A673 (cell line): ENCODE measurements around the gene NLGN1. TPM values are rescaled to one million over a fixed set of nuclear protein-coding genes. Genes with fewer than 3 reads are reported as not detected.

ENCODE experiments used
- BruUV-seq: library from RNA; stranded (reverse); fragments of 400-500 nt; replicated peaks from 2 replicates; lab custom pipeline; 2021; lab: Mats Ljungman, UMichigan
- CTCF ChIA-PET: fragments of 300-600 bp; sonication (Branson Sonifier 250); formaldehyde crosslinking; loops from one replicate; lab custom pipeline; 2022; ENCODE audit warnings: antibody characterized with exemption; lab: Charles Lee
- POLR2A ChIA-PET: fragments of 300-600 bp; sonication (Branson Sonifier 250); formaldehyde crosslinking; loops from one replicate; lab custom pipeline; 2022; ENCODE audit warnings: antibody characterized with exemption; ENCODE audit not compliant: low non-redundant PET; lab: Charles Lee
- DNase-seq: peaks from one replicate; pipeline ENCODE4 v3.0.0-alpha.2; 2015; ENCODE audit warnings: low spot score
- H3K27ac ChIP-seq: fragments of 200-600 bp; sonication (generic); 2 replicates; pipeline ENCODE4 v1.5.1; 2016; ENCODE audit warnings: mixed run types, low read depth, mild to moderate bottlenecking, mixed read lengths, antibody characterized with exemption, low read length; ENCODE audit not compliant: poor library complexity, severe bottlenecking
- H3K27me3 ChIP-seq: fragments of 200-600 bp; sonication (generic); replicated peaks from 2 replicates; pipeline ENCODE4 v1.6.1; 2017; ENCODE audit warnings: mixed run types, low read depth, mild to moderate bottlenecking, mixed read lengths, antibody characterized with exemption, low read length; ENCODE audit not compliant: insufficient read depth, poor library complexity
- H3K36me3 ChIP-seq: fragments of 200-600 bp; sonication (generic); 2 replicates; pipeline ENCODE4 v1.6.1; 2016; ENCODE audit warnings: mixed run types, mild to moderate bottlenecking, mixed read lengths, antibody characterized with exemption, low read length; ENCODE audit not compliant: insufficient read depth, poor library complexity, severe bottlenecking
- H3K4me1 ChIP-seq: fragments of 200-600 bp; sonication (generic); 2 replicates; pipeline ENCODE4 v1.6.1; 2017; ENCODE audit warnings: mixed run types, mild to moderate bottlenecking, mixed read lengths, antibody characterized with exemption, low read length; ENCODE audit not compliant: insufficient read depth, poor library complexity, severe bottlenecking
- H3K4me3 ChIP-seq: fragments of 200-600 bp; sonication (generic); 2 replicates; pipeline ENCODE4 v1.5.1; 2016; ENCODE audit warnings: low read depth, mixed run types, mild to moderate bottlenecking, mixed read lengths, low read length; ENCODE audit not compliant: poor library complexity, severe bottlenecking
- H3K9me3 ChIP-seq: fragments of 200-600 bp; sonication (generic); 2 replicates; pipeline ENCODE4 v1.6.1; 2016; ENCODE audit warnings: mixed run types, low read depth, mild to moderate bottlenecking, mixed read lengths, antibody characterized with exemption, low read length; ENCODE audit not compliant: poor library complexity, severe bottlenecking
- EZH2 ChIP-seq: fragments of 200-600 bp; sonication (generic); IDR thresholded peaks from 2 replicates; pipeline ENCODE4 v1.6.1; 2017; ENCODE audit warnings: borderline replicate concordance, low read depth, mild to moderate bottlenecking, mixed read lengths, antibody characterized with exemption, low read length; ENCODE audit not compliant: poor library complexity, severe bottlenecking
- intact Hi-C: fragments of 100-400 bp; cut with micrococcal nuclease; formaldehyde crosslinking; loops from one replicate; pipeline ENCODE4 v1.10.0; 2022; ENCODE audit not compliant: unreplicated experiment
- total RNA-seq: library from RNA; stranded (reverse); gene quantifications from 2 replicates; pipeline ENCODE4 v1.2.3, GENCODE V29; 2021
- TF ChIP-seq, protein P1 (sequence below): fragments of 300-800, 200-600 bp; sonication (generic); conservative IDR thresholded peaks from 2 replicates; pipeline ENCODE4 v1.5.1; 2017; ENCODE audit warnings: low read depth, mild to moderate bottlenecking, antibody characterized with exemption, low read length, moderate library complexity, mixed read lengths

The NLGN1 gene
- total RNA-seq, 1 experiment from 2014 or later, result 0.39 TPM

DNA sequence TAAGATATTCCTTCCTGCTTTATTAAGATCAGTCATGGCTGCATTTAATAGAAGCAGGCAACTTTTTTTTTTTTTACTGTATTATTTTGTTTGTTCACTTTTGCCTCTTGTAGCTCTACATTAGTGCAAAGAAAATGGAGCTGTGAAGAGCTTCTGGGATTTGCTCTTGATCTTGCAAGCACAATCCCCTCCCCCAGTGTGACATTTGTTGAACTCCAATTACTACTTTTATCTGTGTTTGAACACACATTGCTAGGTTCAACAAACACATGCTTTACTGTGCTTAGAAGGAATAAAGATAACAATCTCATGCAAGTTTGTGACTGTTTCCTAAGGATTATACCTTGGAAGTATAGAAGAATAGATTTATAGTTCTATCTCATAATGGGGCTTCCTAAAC is 648.8 kb downstream of the NLGN1 start:
- no TSS peak for BruUV-seq
- CTCF ChIA-PET, result no interaction called here
- H3K36me3 ChIP-seq, result no peaks in the 10 kb centered on the region

DNA sequence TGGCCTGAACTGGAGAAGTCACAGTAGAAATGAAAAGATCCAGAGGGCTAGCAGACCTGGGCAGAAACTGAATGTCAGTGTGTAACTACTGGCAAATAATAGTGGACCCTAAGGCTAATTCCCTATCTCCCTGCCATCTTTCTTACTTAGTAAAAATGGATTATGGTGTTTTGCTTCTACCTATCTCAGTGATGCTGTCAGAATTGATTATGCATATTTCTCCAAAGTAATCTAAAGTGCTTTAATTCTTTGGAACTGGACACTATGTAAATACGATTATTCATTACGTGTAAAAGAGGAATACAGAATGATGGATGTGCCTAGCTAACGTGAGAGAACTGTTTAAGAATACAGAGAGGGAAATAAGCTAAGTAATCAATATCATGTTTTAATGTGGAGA is 651.9 kb downstream of the NLGN1 start:
- Histone ChIP-seq H3K4me3 (no peak overlapping the region), H3K27ac (no peak overlapping the region), H3K4me1 (no peaks in the 10 kb centered on the region), H3K36me3 (no peaks in the 10 kb centered on the region), H3K27me3 (no peaks in the 10 kb centered on the region), H3K9me3 (no peaks in the 10 kb centered on the region)
- no TSS peak for BruUV-seq
- DNase-seq, result no peak
- CTCF ChIA-PET, result no interaction called here
- POLR2A ChIA-PET, result no interaction called here
- TF ChIP-seq EZH2, result no peak
- TF ChIP-seq, protein P1, sequence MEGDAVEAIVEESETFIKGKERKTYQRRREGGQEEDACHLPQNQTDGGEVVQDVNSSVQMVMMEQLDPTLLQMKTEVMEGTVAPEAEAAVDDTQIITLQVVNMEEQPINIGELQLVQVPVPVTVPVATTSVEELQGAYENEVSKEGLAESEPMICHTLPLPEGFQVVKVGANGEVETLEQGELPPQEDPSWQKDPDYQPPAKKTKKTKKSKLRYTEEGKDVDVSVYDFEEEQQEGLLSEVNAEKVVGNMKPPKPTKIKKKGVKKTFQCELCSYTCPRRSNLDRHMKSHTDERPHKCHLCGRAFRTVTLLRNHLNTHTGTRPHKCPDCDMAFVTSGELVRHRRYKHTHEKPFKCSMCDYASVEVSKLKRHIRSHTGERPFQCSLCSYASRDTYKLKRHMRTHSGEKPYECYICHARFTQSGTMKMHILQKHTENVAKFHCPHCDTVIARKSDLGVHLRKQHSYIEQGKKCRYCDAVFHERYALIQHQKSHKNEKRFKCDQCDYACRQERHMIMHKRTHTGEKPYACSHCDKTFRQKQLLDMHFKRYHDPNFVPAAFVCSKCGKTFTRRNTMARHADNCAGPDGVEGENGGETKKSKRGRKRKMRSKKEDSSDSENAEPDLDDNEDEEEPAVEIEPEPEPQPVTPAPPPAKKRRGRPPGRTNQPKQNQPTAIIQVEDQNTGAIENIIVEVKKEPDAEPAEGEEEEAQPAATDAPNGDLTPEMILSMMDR, result no peak
- intact Hi-C loops, result no loop called here

More for the DNA sequence above, 648.8 kb downstream of the NLGN1 start:
- Histone ChIP-seq H3K9me3 (no peaks in the 10 kb centered on the region), H3K27ac (no peak overlapping the region), H3K4me3 (no peak overlapping the region), H3K4me1 (no peaks in the 10 kb centered on the region), H3K27me3 (no peaks in the 10 kb centered on the region)
- TF ChIP-seq, protein P1, result no peak
- TF ChIP-seq EZH2, result no peak
- intact Hi-C loops, result no loop called here
- no peak for DNase-seq
- POLR2A ChIA-PET, result no interaction called here

DNA sequence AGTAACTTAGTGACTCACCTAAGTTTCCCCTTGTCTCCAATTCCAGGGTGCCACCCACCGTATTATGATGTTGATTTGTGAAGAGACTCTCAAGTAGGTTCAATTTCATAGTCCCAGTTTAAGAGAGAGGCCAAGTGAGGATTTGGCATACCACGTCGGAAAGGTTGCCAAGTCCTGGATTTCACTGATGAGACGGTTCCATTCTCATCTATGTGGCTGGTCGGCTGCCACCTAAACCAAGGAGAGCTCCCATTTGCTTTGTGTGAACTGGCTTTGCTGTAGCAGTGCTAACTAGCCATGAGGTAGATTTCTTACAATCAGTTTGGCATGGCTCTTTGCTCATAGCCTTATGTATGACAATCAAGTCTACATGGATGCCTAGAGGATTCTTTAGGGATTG is 653.6 kb downstream of the NLGN1 start:
- DNase-seq, result no peak
- Histone ChIP-seq H3K27ac (no peak overlapping the region), H3K9me3 (no peaks in the 10 kb centered on the region), H3K27me3 (no peaks in the 10 kb centered on the region), H3K4me3 (no peak overlapping the region), H3K4me1 (no peaks in the 10 kb centered on the region), H3K36me3 (no peaks in the 10 kb centered on the region)
- no TSS peak for BruUV-seq
- intact Hi-C loops, result no loop called here
- ChIA-PET CTCF (no interaction called here), POLR2A (no interaction called here)
- no peak for TF ChIP-seq EZH2
- TF ChIP-seq, protein P1, result no peak
